Smooth muscle cell of the brain vasculature (primary cell): ENCODE results near the gene CNTNAP3.
"Not testable (repeated sequence)": the region's sequence is repeated elsewhere in the genome, so short reads cannot be mapped to it uniquely, and the experiment has no call there.

Experiments used
- DNase-seq: peaks from one replicate; pipeline ENCODE4 v3.0.0-alpha.2; 2012; ENCODE audit warnings: low read depth, low spot score

CNTNAP3 gene

DNA sequence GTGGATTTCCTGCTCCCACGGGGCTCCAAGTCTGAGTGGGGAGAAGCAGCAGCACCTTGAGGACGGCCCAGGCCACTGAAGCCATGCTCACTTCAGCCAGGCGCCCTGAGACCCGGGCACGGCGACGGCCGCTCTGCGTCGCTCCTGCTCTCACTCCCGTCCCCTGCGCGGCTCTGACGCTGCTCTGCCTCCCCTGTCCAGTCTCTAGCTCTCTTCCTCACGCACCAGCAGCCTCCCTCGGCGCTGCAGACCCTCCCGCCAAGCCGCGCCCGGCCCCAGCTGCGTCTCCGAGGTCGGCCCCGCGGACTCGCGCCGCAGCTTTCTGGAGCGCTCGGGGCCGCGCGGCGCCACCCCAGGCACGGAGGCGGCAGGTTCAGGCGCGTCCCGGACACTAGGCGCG, at the start of gene CNTNAP3:
Gene CNTNAP3 (minus strand): TSS at position 188 of the 400 bp plus-strand sequence. CDS start 103 bp downstream, at position 85.
- DNase-seq, result not testable (repeated sequence)

DNA sequence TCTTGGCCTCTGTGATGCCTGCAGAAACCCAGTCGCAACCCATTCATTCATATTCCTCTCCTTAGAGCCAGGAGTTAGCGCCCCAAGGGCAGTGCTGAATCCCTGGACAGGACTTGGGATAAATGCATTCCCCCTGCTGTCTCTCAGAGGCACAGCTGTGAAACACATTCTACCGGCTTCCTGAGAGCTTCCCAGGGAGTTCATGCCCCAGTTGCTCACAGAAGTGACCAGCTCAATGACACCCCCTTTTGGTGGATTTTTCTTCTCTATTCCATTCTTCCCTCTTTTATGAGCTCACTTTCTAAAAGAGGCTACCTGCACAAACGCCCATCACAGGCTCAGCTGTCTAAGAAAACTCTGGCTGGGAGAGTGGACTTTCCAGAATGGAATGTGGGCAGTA, 8.0 kb downstream of the CNTNAP3 start:
- DNase-seq, result not testable (repeated sequence)

GRCh38 chr9:39242513-39242912, 45.5 kb downstream of the CNTNAP3 start:
- DNase-seq, result not testable (repeated sequence)

- not testable (repeated sequence) for DNase-seq
These were observed 55.6 kb downstream of the CNTNAP3 start for GRCh38 chr9:39232130-39232991.

GRCh38 chr9:39215976-39216375, 72.0 kb downstream of the CNTNAP3 start:
- not testable (repeated sequence) for DNase-seq

DNA sequence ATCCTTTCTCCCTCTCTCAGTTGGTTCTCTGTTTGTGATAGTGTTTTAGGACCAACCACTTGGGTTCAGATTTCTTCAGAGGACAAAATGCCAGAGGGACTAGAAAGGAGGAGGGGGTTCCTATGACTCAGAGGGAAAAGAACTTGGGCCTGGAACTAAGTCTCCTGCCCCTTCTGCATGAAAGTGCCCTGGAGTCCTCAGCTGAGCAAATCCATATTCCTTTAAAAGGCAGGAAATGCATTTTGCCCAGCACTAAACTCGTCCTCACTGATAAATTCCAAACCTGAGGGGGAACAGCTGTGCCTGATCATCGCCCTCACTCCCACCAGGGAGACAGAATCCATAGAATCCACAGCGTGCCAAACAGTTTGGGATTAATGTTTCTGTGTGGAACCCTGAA, 78.2 kb downstream of the CNTNAP3 start:
- DNase-seq, result not testable (repeated sequence)

- DNase-seq, result not testable (repeated sequence)
These were observed 81.3 kb downstream of the CNTNAP3 start for GRCh38 chr9:39206643-39207042.

- not testable (repeated sequence) for DNase-seq
These were observed 82.1 kb downstream of the CNTNAP3 start for GRCh38 chr9:39205842-39206241.

GRCh38 chr9:39200412-39200811, 87.6 kb downstream of the CNTNAP3 start:
- DNase-seq, result not testable (repeated sequence)

- DNase-seq, result not testable (repeated sequence)
These were observed 89.8 kb downstream of the CNTNAP3 start for GRCh38 chr9:39198000-39198709.

DNA sequence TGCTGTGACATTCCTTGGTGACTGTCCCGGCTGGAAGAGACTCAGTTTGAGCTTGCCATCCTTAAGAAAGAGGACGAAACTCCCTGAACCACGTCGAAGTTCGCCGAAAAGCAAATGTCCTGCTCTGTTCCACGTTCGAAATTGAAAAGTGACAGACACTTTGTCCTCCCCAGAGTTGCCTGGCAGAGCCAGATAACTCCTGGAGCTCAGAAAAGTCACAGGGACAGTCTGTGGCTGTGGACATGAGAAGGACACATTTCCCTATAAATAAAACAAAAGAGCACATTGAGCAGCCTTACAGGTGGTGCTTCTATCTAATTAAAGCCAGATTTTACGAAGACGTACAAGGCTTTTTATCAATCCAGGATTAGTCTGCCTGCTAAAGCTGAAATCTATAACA, 116.6 kb downstream of the CNTNAP3 start:
- DNase-seq, result not testable (repeated sequence)

DNA sequence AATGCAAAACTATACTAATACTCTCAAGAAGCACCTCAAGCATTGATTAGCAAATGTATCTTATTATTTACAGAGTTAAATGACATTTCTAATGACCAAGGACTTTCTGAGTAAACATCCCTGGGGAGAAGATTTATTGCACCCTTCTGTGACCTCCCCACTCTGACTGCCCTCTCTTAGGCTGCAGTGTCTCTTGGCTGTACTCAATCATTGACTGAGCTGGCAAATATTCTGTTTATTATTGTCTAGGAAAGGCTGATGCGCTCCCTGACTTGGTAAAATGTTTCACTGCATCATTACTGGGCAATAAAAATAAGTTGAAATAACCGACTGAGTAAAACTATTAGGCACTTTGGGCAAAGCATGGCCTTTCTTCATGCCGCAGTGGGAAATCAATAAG, 130.3 kb downstream of the CNTNAP3 start:
- DNase-seq, result not testable (repeated sequence)

GRCh38 chr9:39132826-39133552, 155.0 kb downstream of the CNTNAP3 start:
- DNase-seq, result not testable (repeated sequence)

- DNase-seq, result not testable (repeated sequence)
These were observed 166.6 kb downstream of the CNTNAP3 start for GRCh38 chr9:39121401-39121800.

GRCh38 chr9:39111746-39112145, 176.2 kb downstream of the CNTNAP3 start:
- not testable (repeated sequence) for DNase-seq

DNA sequence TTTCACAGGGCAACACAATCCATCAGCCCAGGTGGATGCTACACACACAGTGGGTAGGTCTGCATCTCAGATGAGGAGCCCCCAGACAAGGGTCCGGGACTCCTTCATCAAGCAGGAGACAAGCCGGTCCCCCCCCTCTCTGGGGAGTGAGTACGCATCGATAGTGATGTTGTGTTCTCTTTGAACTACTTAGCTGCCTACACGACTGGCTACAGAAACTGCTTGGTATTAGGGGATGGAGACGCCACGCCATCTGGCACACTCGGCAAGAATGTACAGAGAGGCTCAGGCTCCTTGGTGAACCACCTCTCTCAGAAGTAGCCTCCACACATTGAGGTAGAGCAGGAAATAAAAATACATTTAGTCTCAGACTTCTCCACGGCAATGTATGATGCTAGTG, 179.8 kb downstream of the CNTNAP3 start:
- no peak for DNase-seq

- not testable (repeated sequence) for DNase-seq
These were observed 190.8 kb downstream of the CNTNAP3 start for GRCh38 chr9:39097208-39097607.

DNA sequence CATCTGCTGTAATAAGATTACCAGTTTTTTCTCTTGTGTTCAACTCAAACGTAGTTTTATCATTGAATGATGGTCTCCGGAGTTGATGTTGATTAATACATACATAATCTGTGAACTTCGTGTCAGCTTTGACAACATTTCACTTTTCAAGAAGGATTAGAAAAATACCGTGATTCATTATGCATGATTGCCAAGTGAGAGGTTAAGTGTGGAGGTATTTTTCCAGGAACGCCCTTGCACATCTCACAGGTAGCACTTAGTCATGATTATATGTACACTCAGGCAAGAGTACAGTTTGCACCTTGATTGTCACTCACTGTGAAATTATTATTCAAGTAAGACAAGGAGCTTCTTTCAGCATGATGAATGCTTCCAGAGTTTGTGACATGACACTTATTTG, 202.7 kb downstream of the CNTNAP3 start:
- not testable (repeated sequence) for DNase-seq

DNA sequence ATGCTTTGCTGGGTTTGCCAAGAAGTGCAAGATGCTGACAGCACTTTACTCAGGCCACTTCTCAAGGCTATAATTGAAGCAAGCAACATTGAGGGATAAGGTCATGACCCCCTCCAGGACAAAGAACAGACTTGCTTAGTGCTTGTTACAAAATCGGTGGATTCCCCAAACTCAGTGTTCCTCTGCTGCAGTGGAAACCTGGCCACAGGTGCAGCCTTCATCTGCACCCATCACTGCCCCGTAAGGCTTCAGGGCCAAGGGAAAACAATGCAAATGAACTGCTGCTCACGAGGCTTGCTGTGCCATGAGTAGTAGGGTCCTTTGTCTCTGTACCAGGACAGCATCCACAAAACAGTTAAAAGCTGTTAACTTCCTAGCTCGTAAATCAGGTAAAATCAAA, 205.4 kb downstream of the CNTNAP3 start:
- DNase-seq, result not testable (repeated sequence)

DNA sequence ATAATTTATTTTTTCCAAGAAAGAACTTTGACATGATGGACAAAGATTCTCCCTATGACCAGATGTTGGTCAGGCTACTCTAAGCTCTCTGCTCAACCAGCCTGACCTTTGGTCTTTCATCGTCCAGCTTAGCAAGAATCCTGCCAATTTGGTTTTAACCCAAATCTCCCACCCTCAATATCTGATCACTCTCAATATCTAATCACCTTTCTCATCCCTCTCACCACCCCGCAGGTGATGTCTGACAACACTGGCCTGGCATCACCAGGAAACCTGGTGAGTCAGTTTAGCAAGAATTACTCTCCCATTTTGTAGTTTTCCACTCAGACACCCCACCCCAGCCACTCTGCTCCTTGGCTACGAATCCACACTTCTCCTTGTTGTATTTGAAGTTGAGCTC, 207.9 kb downstream of the CNTNAP3 start:
- not testable (repeated sequence) for DNase-seq

GRCh38 chr9:39078621-39079256, 209.2 kb downstream of the CNTNAP3 start:
- not testable (repeated sequence) for DNase-seq
